Activated CD4-positive, alpha-beta T cell treated with anti-CD3 and anti-CD28 coated beads, Interleukin-10, Interleukin-2, amounts not matched to agents 100 ng/mL and 50 ng/mL, durations not matched to agents 16 hours and 8 hours (primary cell): ENCODE measurements around the gene CATSPERZ.
A peak's percentile ranks its signal among the peaks of the same experiment; 100 is the strongest.

ENCODE experiments used
- DNase-seq: peaks from one replicate; pipeline ENCODE4 v3.0.0-alpha.2; 2020

CATSPERZ gene, protein sequence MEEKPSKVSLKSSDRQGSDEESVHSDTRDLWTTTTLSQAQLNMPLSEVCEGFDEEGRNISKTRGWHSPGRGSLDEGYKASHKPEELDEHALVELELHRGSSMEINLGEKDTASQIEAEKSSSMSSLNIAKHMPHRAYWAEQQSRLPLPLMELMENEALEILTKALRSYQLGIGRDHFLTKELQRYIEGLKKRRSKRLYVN

DNA sequence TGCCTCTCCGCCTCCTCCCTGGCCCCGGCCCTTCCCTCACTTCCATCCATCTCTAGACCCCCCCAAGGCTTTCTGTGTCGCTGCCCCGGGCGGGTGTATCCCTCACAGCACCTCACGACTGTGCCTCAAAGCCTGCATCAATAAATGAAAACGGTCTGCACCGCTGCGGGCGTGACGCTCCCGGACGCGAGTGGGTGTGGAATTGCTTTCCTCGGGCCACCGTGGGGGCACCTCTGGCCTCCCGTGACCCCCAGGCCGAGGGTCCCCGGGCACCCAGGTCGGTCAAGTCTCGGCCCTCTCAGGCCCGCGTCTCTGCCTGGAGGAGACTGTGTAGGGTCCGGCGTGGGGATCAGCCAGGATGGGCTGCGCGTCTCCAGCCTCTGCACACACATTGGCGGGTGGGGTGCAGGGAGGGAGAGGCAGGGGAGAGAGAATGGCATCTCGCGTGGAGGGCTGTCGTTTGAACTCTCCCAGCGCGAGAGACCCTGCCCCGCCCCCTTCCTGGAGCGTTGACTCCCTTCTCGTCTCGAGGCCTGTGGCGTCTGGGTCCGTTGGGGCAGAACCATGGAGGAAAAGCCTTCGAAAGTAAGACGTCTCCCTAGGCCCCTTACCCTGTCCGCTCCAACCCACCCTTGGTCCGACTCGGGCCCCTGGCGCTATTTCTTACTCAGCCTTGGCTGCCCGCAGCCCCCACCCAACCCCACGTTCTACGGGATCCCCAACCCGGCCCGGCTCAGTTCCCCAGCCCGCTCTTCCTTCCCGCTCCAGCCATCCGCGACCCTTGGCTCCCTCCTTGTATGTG lies at the start of gene CATSPERZ:
CATSPERZ (plus strand) TSS at position 512 of the 802 bp plus-strand sequence; CDS start at position 565, 53 bp downstream.
- no peak for DNase-seq

DNA sequence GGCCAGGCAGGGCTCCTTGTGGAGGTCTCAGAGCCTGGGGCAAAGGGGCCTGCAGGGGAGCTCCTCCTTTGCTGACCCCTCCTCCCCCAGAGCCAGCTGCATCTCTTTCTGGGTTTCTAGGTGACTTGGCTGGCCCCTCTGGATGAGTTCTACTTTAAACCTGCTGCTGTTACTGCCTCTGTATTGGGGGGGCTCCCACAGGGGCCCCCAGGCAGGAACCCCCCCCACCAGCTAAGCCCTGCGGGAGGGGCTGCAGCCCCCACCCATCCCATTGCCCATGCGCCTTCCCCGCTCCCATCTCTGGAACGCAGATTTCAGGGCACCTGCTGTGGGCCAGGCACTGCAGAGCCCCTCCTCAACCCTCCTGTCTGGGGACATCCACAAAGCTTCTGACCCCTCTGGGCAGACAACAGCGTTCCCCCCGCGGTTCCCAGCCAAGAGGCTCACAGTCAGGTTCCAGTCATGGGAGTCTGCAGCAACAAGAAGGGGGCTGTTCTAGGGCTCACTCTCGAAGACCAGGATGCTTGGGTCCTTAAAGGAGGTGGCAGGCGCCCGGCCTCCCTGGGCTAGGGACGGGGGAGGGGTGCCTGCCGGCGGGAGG lies 49.6 kb upstream of the CATSPERZ start:
- DNase-seq = no peak

DNA sequence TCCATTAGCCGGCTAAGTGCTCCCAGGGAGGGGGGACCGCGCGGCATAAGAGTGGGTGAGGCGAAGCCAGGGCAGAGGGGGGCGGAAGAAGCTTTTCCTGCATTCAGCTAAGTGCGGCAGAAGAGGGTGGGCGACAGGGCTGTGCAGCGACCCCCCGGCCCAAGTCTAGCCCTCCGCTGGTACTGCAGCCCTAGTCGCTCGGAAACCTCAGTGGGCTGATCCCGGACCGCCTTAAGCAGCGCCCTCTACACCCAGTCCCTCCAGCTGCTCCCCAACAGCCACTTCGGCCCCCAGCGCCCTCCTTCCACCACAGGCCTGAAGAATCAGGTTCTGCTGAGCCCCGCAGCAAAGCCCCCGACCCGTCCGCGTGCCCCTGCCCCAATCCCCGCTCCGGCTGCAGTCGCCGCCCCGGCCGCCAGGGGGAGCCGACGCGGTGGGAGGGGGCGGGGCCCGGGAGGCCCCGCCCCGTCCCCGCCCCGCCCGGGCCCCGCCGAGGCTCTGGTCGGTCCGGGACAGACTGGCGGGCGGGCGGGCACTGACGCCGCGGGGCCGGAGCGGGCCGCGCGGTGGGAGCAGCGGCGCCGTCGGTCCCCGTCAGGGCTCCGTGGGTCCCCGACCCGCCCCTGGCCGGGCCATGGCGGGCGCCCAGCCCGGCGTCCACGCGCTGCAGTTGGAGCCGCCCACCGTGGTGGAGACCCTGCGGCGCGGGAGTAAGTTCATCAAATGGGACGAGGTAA lies 49.0 kb upstream of the CATSPERZ start, which contains the start of gene PLCB3:
PLCB3 (plus strand) TSS at position 515 of the 737 bp plus-strand sequence; CDS start at position 635, 120 bp downstream.
- DNase-seq = peak; percentile 69

DNA sequence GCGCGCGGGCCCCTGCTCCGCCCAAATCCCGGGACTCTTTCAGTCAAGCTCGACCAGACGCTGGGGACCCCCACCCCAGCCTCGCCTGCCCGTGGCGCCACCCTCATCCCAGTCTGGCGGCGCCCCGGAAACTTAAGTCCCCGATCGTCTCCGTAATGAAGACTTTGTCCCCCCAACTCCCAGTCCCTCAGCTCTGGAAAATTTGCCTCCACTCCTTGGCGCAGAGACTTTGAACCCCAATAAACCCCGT lies 48.5 kb upstream of the CATSPERZ start:
- DNase-seq = no peak

DNA sequence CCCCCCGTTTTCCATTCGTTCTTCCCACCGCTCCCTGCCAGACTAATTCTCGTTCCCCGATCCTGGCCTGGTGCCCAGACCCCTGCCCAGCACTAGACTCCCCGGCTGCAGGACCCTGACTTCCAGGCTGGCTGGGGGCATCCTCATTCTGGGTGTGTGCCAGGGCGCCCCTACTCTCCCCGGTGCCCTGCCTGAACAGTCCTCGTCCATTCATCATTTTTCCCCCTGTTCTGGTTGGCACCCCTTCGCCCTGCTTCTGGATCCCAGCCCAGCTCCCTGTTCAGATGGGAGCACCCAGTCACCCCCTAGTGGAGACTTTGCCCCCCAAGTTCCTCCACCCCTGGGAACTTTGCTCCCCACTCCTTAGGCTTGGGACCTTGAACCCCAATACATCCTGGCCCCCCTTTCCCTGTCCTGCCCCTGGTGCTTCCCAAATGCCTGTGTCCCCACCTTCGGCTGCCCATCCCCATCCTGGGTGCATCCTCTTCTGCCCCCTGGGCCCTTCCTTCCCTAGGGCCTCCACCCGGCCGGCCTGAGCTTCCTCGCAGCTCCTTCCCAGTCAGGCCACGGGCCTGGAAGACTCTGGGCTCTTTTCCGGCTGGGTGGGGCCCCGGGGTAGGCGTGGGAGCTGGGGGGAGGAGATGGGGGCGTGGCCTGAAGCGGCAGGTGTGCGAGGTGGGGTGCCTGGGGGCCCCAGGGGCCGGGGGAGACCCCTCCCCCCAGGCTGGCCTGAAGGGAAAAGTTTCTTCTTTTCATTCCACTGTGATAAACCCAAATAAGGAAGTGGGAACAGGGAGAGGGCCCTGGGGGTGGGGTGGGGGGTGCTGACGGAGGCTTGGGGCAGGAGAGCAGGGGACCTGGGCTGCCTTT lies 47.9 kb upstream of the CATSPERZ start:
- no peak for DNase-seq

DNA sequence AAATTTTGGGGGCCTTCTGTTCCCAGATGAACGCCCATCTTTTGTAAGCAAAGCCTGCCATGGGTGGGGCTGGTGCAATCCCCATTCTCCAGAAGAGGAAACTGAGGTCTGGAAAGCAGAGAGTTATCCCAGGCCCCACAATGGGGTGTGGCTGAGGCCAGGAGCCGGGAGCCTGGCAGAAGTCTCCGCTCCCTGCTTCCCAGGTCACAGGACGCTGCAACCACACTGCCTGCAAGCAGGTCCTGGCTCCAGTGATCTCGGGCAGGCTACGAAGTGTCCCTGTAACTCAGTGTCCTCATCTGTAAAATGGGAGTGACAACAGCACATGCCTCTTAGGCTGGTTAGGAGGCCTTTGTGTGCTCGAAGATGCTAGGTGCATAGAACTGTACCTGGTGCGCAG lies 47.1 kb upstream of the CATSPERZ start:
- DNase-seq = no peak

DNA sequence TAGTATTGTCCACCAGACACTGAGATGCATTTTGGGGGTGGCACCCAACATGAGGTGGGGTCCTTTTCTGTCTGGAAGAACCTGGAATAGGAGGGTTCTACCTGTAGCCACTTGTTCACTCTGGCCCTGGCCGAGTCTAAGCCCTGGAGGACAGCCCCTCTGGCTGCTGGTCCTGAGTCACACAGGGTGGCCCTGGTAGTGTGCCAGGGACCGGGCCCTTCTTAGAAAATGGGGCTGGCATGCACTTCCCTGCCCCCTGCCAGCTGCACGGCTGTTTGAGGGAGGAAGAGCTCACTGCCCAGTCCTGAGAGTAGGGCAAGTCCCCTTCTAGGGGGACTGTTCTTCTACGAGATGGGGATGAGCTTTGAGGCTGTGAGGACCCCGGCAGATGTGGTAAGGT lies 46.7 kb upstream of the CATSPERZ start:
- DNase-seq = no peak

DNA sequence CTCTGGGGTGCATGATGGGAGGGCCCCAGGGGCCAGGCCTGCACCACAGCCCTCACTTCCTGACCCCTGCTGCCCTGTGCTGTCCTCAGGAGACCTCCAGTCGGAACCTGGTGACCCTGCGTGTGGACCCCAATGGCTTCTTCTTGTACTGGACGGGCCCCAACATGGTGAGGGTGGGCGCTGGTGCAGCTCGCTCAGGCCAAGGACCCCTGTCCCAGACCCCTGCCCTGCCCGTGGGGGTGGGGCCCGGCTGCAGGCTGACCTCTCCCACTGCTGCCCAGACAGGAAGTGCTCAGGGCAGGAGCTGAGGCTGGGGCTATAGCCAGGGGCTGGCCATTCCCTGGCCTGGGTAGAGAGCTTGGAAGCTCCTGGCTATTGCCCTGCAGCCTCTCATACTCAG lies 45.8 kb upstream of the CATSPERZ start:
- no peak for DNase-seq

DNA sequence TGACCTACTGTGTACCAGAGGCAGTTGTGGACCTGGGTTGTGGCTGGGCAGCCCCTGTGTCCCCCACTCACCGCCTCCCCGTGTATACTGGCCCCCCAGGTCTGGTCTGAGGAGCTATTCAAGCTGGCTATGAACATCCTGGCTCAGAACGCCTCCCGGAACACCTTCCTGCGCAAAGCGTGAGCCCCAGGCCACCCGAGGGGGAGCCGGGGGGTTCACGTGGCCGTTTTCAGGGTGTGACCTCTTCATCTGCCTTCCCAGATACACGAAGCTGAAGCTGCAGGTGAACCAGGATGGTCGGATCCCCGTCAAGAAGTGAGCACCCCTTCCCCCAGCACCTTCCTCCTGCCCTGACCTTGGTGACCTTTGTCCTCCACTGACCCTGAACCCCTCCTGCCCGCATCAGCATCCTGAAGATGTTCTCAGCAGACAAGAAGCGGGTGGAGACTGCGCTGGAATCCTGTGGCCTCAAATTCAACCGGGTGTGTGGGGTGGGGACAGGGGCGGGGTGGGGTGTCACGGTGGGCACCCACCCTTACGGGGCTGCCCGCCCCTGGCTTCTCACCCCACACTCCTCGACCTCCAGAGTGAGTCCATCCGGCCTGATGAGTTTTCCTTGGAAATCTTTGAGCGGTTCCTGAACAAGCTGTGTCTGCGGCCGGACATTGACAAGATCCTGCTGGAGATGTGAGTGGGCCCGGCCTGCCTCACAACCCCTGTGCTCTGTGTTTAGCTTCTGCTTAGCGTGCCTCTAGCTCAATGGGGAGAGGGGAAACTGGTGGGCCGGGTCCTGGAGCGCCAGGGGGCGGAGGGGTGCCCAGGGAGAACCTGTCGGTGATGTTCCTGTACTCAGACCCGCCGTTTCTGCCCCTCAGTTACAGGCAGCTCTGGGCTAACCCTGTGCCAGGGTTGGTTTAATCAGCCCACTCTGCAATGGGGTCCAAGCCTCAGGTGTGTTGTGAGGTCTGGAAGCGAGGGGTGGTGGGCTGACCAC lies 44.7 kb upstream of the CATSPERZ start:
- DNase-seq = no peak

DNA sequence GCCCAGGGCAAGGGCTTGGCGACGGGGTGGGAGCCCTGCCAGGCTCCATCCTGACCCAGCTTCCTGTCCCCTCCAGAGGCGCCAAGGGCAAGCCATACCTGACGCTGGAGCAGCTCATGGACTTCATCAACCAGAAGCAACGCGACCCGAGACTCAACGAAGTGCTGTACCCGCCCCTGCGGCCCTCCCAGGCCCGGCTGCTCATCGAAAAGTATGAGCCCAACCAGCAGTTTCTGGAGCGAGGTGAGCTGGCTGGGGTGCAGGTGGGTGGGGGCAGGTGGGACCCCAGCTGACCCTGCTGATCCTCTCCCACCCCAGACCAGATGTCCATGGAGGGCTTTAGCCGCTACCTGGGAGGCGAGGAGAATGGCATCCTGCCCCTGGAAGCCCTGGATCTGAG lies 43.9 kb upstream of the CATSPERZ start:
- no peak for DNase-seq

DNA sequence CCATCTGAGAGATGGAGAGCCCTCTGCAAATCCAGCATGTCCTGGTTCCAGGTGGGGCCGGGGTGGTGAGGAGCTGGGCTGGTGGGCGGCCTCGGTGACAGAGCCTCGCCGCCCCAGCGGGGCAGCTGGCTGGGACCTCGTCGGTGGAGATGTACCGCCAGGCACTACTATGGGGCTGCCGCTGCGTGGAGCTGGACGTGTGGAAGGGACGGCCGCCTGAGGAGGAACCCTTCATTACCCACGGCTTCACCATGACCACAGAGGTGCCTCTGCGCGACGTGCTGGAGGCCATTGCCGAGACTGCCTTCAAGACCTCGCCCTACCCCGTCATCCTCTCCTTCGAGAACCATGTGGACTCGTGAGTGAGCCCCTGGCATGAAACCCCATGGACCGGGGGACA lies 41.8 kb upstream of the CATSPERZ start:
- no peak for DNase-seq

DNA sequence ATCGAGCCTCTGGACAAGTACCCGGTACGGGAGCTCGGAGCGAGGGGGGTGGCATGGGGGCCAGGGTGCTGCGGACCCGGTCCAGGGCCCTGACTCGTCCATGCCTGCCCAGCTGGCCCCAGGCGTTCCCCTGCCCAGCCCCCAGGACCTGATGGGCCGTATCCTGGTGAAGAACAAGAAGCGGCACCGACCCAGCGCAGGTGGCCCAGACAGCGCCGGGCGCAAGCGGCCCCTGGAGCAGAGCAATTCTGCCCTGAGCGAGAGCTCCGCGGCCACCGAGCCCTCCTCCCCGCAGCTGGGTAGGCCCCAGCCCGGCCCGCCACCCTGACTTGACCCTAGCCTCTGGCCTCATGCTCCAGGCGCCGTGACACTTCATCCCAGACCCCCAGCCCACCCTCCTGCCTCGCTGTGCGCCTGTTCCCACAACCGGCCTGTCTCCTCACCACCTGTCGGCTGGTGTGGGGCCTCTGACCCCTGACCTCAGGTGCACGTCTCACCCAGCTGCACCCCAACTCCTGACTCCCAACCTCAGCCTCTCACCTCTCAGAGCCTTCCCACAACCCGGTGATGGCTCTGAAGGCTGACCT lies 41.1 kb upstream of the CATSPERZ start:
- DNase-seq = no peak

DNA sequence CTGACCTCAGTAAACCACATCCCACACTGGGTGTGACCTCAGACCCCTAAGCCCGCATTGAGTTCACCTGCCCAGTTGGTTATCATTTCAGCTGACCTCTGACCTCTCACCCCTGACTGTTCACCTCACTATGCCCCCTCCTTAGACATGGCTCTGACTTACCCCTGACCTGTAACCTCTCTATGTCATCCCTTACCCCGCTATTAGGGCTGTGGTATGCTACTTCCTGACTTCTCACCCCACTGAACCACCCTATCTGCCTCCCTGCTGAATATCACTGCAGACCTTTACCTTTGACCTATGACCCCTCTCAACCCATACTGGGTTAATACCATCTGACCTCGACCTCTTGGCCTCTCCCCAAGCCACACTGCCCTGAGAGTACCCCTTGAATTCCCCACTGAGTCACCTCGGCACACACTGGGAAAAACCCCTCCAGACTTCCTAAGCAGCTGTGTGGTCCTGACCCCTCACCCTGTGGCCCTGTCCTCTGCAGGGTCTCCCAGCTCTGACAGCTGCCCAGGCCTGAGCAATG lies 40.6 kb upstream of the CATSPERZ start:
- no peak for DNase-seq

DNA sequence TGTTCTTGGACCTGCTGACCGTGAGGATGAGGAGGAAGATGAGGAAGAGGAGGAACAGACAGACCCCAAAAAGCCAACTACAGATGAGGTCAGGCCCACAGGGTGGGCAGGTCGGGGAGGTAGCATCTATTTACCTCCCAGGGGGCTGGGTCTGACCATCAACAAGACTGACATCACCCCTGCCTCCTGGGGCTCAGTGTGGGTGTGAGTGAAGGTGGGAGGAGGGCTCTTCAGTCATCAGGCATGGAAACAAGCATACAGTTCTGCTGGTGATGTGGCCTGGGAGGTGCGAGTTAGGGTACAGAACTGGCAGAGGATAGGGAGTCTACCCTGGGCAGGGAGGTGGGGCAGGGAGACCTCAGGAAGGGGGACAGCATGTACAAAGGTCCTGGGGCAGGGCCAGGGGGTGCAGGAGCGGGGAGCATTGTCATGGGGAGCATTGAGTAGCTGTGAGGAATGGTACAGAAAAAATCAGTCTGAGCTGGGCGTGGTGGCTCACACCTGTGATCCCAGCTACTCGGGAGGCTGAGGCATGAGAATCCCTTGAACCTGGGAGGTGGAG lies 39.9 kb upstream of the CATSPERZ start:
- DNase-seq = no peak

DNA sequence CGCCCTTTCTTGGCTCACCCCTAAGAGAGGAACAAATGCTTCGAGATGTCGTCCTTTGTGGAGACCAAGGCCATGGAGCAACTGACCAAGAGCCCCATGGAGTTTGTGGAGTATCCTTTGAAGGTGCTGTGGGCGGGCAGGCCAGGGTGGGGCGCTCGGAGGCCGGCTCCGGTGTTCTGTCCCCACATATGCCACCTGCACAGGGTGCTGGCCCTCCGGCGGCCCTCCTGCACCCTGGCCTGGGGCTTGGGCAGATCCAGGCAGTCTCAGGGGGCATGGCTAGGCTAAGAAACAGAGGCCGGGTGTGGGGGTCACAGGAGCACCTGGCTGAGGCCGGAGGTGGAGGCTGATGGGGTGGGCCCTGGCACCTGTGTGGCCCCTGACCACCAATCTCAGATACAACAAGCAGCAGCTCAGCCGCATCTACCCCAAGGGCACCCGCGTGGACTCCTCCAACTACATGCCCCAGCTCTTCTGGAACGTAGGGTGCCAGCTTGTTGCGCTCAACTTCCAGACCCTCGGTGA lies 38.5 kb upstream of the CATSPERZ start:
- DNase-seq = no peak

DNA sequence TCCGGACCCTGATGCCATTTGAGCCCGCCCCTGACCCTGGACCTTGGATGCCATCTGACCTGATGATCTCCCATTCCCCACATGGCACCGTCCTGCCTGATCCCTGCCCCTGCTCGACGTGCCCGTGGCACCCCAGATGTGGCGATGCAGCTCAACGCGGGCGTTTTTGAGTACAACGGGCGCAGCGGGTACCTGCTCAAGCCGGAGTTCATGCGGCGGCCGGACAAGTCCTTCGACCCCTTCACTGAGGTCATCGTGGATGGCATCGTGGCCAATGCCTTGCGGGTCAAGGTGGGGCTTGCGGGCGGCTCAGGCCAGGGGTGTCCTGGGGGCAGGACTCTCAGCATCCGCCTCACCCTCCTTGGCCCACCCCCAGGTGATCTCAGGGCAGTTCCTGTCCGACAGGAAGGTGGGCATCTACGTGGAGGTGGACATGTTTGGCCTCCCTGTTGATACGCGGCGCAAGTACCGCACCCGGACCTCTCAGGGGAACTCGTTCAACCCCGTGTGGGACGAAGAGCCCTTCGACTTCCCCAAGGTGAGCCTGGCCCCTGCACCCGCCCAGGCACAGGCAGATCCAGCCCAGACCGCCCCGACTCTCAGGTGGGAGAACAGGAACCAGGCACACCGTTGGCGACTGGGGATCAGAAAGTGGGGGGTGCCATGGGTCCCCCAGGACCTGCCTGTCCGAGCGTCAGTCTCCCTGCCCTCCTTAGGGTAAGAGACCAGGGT lies 37.7 kb upstream of the CATSPERZ start:
- DNase-seq = no peak

DNA sequence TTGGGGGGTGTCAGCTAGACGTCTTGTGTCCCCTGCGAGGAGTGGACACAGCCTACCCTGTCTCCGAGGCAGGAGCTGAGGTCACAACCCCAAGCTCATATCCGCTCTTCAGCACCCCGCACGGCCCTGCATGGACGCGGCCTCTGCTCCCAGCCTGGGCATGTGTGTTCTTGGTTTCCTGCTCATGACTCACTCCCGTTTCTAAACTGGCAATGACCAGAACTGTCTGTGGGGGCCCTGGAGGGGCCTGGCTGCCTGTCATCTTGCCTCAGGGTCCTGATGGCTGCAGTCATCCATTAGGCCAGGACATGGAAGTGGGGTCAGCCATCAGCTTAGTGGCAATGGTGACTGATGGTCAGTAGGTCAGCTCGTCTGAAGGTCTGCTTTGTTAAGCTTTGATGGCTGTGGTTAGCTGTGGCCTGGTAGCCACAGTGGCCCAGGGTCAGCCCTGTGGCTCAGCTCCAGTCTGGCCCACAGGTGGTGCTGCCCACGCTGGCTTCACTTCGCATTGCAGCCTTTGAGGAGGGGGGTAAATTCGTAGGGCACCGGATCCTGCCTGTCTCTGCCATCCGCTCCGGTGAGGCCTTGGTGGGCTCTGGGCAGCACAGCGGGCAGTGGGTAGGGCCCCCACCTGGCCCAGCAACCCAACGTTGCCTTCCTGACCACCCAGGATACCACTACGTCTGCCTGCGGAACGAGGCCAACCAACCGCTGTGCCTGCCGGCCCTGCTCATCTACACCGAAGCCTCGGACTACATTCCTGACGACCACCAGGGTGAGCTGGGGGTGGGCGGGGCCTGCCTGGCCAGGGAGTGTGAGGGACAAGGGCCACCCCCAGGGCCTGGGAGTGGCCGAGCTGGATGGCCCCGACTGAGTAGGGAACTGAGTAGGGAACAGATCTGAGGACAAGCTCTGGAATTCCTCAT lies 36.9 kb upstream of the CATSPERZ start:
- DNase-seq = no peak

DNA sequence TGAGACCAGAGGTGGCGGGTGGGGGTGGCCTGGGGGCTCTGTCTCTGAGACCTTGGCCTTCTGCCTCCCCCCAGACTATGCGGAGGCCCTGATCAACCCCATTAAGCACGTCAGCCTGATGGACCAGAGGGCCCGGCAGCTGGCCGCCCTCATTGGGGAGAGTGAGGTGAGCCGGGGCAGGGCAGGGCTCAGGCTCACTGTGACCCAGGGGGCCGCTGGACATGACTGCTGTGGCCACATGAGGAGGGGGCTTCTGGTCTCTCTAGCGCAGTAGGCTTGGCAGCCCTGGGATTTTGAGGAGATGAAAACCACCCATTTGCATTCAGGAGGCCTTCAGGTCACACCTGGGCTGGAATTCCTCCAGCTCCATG lies 36.2 kb upstream of the CATSPERZ start:
- no peak for DNase-seq
